T-helper 1 cell (primary cell): ENCODE data around the gene DNAJC13.

Experiments used
- DNase-seq, 5 donors: peaks; one replicate each; pipeline ENCODE4 v3.0.0-alpha.2; 2012 to 2020

The DNAJC13 gene

GRCh38 chr3:132405609-132406299, 11.5 kb upstream of the DNAJC13 start:
- DNase-seq = no peak

- no peak for DNase-seq
These were observed 10.7 kb upstream of the DNAJC13 start for GRCh38 chr3:132406587-132406986.

- DNase-seq = no peak
These were observed 10.3 kb upstream of the DNAJC13 start for GRCh38 chr3:132407025-132407424.

GRCh38 chr3:132414841-132415240, 2.5 kb upstream of the DNAJC13 start:
- no peak for DNase-seq

DNA sequence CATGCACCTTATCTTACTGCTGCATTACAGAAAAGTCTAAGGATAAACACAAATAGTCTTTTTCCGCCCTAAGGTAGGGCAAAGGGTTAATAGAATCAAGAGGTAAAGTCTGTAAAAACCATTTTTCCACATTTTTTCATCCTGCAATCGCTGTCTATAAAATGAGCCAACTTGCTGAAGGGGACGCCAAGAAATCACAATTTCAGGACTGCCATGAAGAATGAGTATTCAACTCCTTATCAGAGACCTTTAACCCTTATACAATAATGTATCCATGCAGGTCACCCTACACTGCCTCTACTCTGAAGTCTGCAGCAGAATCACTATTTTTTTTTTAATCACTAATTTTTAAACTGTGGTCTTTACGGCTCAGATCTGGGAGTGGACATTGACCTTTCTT, 1.1 kb upstream of the DNAJC13 start:
- DNase-seq = no peak

GRCh38 chr3:132417695-132418411, 551 bp downstream of the DNAJC13 start:
- DNase-seq = peak in 2 of 5 donors; percentile 16 to 64

GRCh38 chr3:132418916-132419315, 1.6 kb downstream of the DNAJC13 start:
- DNase-seq = no peak

DNA sequence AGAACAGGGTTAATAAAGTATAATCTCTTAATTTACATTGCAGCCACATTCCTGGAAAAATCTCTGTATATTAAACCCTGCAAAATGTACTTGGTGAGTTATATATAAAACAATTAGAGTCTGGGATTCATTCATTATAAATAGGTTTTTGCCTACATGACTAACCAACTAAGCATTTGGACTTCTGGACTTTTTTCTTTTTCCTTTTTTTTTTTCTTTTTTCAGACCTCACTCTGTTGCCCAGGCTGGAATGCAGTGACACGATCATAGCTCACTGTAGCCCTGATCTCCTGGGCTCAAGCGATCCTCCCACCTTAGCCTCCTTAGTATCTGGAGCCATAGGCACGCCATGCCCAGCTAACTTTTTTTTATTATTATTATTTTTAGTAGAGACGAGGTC, 4.5 kb downstream of the DNAJC13 start:
- no peak for DNase-seq

DNA sequence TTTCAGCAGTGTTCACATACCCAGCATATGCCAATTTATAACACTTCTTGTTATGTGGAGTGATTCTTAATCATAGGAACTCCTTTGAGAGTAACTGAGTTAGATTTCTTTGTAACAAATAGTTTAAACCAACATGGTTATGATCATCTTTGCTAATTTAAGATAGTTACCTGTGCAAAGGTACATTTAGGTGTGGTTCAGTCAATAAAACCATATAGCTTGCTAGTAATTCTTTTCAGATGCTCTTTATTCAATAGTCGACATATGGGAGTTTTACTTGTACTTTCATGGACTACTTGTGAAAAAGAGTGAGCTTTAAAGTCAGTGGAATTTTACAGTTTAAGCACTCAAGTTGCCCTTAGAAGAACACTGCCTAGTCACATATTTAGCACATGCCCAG, 5.2 kb downstream of the DNAJC13 start:
- DNase-seq = no peak

DNA sequence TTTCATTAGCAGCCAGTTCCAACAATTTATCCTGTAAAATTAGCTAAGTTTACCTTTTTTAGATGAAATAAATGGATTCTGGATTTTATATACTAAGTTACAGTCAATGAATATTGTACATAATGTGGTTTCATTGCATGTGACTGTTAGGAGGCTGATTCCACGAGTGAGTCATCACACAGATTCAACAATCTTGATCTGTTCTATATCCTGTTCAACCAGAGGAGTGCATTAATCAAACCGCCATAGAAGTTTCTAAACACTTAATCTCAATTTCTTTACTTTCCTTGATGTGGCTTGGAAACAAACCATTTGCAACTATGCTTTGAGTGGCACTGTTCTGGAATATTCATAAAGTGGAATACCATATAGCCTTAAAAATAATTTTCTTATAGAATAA, 15.3 kb downstream of the DNAJC13 start:
- peak in 1 of 5 donors; percentile 55 for DNase-seq

DNA sequence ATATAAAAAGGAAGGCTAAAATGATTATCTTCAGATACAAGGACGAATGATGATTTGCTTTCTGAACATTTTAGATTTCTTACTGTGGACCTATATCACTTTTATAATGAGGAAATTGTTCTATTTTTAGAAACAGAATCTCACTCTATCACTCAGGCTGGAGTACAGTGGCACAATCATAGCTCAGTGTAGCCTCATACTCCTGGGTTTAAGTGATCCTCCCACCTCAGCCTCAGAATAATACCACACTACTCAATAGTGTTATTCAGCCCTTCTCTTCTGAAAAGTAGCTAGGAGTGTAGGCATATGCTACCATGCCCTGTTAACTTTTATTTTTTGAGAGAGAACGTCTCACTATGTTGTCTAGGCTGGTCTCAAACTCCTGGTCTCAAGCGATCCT, 15.8 kb downstream of the DNAJC13 start:
- DNase-seq = no peak

GRCh38 chr3:132435224-132435910, 18.1 kb downstream of the DNAJC13 start:
- DNase-seq = peak in 1 of 5 donors; percentile 39

- DNase-seq = no peak
These were observed 18.7 kb downstream of the DNAJC13 start for GRCh38 chr3:132435911-132436425.

GRCh38 chr3:132443421-132443820, 26.1 kb downstream of the DNAJC13 start:
- no peak for DNase-seq

DNA sequence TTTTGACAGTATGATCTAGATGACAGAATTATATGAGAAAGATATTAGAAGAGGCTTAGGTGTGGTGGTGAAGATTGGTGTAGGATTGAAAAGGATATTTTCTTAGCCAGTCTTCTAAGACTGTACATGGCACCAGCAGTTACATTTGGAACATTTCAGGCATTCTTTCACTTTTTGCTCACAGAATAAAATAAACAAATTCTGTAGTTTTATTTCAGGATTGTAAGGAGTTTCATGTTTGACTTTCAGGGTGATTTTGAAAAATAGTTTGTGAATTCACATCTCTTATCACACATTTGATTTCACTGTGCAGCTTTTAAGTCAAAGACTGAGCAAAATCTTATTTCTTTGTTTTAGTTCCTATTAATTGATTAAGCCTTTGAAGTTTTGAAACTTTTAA, 27.1 kb downstream of the DNAJC13 start:
- DNase-seq = no peak

- no peak for DNase-seq
These were observed 28.5 kb downstream of the DNAJC13 start for GRCh38 chr3:132445817-132446216.

- DNase-seq = no peak
These were observed 31.1 kb downstream of the DNAJC13 start for GRCh38 chr3:132448216-132448961.

DNA sequence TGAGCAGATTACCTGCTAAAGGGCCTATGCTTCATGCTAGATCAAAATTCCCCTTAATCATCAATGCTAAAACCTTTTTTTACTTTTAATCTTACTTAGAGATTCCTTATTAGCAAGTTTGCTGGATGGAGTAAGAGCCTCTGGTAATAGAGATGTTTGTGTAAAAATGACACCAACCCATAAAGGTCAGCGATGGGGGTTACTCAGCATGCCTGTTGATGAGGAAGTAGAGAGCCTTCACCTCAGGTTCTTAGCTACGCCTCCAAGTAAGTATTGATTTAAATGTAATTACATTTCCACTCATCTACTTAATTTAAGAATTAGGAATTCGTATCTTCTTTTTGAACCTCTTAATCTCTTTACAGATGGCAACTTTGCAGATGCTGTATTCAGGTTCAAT, 38.8 kb downstream of the DNAJC13 start:
- no peak for DNase-seq

- no peak for DNase-seq
These were observed 39.3 kb downstream of the DNAJC13 start for GRCh38 chr3:132456571-132456970.

- DNase-seq = no peak
These were observed 40.0 kb downstream of the DNAJC13 start for GRCh38 chr3:132457286-132457685.

GRCh38 chr3:132459551-132459950, 42.2 kb downstream of the DNAJC13 start:
- DNase-seq = no peak

- DNase-seq = no peak
These were observed 44.2 kb downstream of the DNAJC13 start for GRCh38 chr3:132461544-132461943.

DNA sequence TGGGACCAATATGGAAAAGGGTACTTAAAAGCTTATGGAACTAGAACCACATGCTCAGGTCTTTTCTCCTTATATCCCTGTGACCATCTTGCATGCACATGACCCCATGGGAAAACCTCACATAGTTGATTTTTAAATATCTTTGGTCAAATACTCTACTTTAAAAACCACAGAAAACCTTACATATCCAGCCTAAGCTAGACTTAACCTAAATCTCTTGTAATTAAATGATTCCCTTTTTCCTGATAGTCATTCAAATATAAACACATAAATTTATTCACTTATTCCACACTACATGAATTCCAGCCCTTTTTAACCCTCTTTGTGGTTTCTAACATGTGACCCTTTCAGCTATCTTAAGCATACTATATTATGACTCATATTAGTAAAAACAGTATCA, 46.8 kb downstream of the DNAJC13 start:
- DNase-seq = no peak
